HG02973 (cell line): Measurements from ENCODE around the gene CCL21.
A peak's percentile ranks its signal among the peaks of the same experiment; 100 is the strongest.

Experiments used
- ATAC-seq: cut with Tn5 transposase; IDR thresholded peaks from one replicate; pipeline ENCODE4 v1.9.1; 2021; ENCODE audit warnings: moderate library complexity; ENCODE audit not compliant: unreplicated experiment

The CCL21 gene

GRCh38 chr9:34709196-34709978, 549 bp downstream of the CCL21 start:
- no peak for ATAC-seq

DNA sequence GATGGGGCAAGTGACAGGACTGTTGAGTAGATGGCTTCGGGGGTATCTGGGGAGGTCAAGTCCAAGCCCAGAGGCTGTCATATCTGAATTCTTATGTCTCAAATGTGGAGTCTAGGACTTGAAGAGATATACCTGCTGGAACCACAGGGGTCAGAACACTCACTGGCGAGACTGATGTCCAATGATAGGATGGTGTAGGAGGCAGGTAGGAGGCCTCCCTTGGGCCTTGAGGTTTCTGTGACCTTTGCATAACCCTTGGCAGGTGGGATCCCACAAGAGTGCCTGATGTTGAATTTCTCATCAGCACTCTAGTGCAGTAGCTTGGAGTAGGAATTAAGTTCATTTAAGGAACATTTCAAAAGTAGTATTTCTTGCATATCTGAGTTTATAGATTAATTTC, 2.8 kb downstream of the CCL21 start:
- ATAC-seq = no peak

DNA sequence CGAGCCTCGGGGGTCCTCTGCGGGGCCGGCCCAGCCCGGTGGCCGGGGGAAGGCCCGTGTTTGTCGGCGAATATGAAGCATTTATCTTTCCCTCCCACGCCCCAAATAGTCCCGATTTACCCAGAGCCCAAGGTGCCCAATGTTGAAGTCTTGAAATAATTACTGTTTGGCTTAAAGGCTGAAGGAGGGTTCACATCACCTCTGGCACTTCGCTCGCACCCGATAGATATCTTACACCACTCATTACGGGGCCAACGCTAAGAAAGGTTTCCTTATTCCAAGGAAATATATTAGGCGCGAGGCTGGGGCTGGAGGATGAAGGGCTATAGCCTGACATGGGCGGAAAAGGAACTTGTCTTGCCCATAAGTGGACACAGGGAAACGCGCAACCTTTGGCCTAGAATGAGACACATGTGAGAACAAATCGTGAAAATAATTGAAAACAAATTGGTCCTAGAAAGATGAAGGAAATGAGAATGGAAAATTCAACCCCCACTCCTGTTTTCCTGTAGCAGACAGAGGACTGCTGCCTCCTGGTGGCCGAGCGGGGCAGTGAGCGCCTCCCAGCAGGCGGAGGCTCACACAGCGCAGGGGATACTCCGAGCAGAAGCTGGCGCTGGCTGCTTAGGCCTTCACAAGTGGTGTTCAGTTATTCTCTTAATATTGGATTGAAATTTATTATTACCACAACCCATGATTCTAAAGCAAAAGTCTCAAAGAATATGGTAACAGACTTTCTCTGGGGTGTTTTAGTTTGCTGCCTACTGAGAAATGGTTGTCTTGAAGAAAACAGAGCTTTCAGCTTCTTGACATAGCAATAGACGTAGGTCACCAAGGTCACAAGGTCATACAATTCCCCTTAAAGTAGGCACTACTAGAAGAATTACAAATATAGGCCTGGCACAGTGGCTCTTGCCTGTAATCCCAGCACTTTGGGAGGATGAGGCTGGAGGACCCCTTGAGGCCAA, 7.9 kb downstream of the CCL21 start:
- peak; percentile 54 for ATAC-seq

DNA sequence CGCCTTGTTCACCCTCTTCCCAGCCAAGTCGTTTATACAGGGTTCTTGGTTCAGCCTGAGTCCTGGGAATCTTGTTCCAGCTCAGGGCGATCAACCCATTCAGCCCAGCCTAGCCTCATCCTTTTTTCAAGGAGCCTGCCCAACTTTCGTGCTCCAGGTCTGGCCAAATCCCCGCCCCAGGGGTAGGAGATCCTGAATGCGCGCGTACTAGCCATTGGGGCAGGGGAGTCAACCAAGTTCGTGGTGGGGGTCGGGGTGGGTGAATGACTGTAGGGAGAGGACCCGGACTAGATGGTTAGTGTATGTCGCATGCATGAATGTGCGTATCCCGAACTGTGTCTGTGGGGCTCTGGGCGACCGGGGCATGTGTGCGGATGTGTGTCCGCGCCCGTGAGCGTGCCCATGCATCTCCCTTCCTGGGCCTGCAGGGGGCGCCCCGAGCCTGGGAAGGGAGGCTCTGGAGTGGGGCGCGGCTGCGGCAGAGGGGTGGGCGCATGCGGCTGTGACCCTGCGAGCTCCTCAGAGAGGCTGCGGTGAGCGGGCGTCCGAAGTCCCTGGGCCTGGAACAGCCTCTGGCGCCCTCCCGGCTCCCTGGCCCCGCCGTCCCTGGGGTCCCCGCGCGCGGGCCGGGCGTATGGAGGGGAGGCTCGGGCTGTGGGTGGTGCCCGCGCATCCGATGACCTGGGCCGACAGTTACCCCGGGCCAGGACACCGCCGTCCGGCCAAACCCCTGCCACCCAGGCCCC, 8.7 kb downstream of the CCL21 start:
- no peak for ATAC-seq

- no peak for ATAC-seq
Observed at GRCh38 chr9:34694811-34695210, 15.1 kb downstream of the CCL21 start.

DNA sequence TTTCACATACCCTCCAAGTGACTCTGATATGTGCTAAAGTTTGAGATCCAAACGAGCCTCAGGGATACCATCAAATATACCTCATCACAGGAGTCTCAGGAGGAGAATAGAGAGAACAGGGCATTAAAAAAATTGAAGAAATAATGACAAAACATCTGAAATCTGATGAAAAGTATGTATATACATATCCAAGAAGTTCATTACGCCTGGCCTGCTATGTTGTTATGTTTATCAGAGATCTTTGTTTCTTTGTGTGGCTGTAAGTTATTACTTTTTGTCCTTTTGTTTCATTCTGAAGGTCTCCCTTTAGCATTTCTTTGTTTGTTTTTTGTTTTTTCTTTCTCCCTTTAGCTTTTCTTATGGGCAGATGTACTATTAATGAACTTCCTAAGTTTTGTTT, 16.4 kb downstream of the CCL21 start:
- ATAC-seq = no peak

- no peak for ATAC-seq
Observed at GRCh38 chr9:34691936-34692315, 18.0 kb downstream of the CCL21 start.

DNA sequence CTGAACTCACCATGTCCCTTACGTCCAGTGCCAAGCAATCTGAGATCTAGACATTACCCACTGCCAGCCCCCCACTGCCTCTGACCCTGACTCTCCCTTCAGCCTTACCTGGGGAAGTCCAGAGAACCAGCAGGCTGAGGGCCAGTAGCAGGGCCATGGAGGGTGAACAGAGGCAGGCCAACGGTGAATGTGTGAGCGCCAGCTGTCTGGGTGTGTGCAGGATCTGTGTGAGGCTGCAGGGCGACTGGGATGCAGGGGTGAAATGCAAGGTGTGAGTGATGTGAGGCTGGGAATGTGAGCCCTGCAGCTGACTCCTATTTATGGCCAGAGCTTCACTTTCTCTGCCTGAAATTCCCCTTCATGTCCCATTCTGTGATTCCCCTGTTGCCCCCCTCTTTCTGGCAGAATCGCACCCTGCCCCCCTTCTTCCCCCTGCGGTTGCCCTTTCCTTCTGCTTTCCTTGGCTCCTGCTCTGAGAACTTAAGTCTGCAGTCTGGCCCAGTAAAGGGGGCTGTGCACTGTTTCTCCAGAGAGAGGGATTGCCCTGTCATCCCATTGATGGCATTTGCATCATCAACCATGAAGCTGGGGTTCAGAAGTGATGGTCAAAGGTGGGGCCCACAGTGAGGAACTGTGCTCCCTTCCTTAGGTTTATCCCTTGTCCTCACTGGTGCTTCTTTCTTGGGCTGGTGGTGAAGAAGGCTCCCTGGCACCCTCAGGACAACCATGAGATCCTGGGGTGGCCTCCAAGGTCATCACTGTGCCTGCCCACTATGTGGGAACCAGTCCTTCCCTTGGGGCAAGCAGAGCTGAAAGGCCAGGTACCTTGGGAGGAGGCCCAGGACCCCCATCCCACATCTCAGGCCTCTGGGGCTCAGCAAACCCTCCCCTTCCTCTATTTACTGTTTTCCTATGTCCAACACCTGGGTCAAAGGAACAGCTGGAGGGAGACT, 18.7 kb downstream of the CCL21 start, which contains the start of gene CCL19:
Gene CCL19 (minus strand): TSS at position 294 of the 953 bp plus-strand sequence. CDS start 137 bp downstream, at position 157.
- no peak for ATAC-seq

- no peak for ATAC-seq
Observed at GRCh38 chr9:34689512-34689911, 20.4 kb downstream of the CCL21 start.

GRCh38 chr9:34689116-34689470, 20.8 kb downstream of the CCL21 start:
- no peak for ATAC-seq

- no peak for ATAC-seq
Observed at GRCh38 chr9:34688329-34689115, 21.4 kb downstream of the CCL21 start.

- ATAC-seq = no peak
Observed at GRCh38 chr9:34687276-34688030, 22.5 kb downstream of the CCL21 start.

DNA sequence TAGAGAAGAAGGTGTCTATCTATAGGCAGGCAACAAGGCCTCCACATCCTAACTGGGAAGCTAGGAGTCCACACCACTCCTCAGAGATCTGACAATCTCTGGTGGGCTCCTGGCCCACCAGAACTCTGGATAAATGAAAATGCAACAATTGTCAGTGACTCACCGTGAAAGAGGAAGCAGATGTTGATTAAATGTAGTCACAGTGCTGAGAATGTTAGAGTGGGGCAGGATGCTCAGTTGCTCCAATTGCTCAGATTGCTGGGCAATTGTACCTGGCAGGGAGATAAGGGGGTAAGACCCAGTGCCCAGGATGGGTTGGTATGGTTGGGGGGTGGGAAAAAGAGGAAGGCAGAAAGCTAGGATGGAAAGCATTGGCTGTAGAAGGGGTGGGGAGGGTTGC, 23.2 kb downstream of the CCL21 start:
- no peak for ATAC-seq

- ATAC-seq = no peak
Observed at GRCh38 chr9:34686231-34686630, 23.7 kb downstream of the CCL21 start.

GRCh38 chr9:34685591-34685990, 24.3 kb downstream of the CCL21 start:
- no peak for ATAC-seq

- no peak for ATAC-seq
Observed at GRCh38 chr9:34684816-34685215, 25.1 kb downstream of the CCL21 start.

GRCh38 chr9:34684145-34684544, 25.8 kb downstream of the CCL21 start:
- no peak for ATAC-seq

DNA sequence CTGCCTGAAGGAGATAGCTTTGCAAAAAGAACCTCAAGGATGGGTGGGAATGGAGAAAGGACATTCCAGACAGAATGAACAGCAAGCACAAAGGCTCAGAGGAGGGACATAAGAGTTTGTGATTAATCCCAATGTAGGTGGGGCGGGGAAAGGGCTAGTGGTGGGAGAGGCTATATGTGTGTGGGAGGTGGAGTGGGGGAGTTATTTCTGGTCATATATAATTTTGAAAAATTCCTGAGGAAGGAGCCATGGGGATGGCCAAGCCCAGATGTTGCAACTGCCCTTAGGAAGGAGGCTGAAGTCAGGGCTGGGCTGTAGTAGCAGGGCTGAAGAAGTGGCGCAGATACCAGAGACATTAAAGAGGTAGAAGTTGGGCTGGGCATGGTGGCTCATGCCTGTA, 34.1 kb downstream of the CCL21 start:
- no peak for ATAC-seq
